22Rv1 (cell line): ENCODE results near the gene FAT1.

ENCODE experiments used
- H3K27ac ChIP-seq: fragments of 450-650 bp; 2 replicates; pipeline ENCODE4 v1.5.1; 2017
- CTCF ChIP-seq: fragments of 450-650 bp; IDR thresholded peaks from 2 replicates; pipeline ENCODE4 v1.5.1; 2017; ENCODE audit warnings: mild to moderate bottlenecking
- ZFX ChIP-seq: fragments of 450-650 bp; IDR thresholded peaks from 2 replicates; pipeline ENCODE4 v1.6.1; 2017; ENCODE audit warnings: antibody characterized with exemption, borderline replicate concordance

FAT1 gene

GRCh38 chr4:186607490-186607889 lies 116.2 kb downstream of the FAT1 start:
- H3K27ac ChIP-seq: no peak overlapping the region
- TF ChIP-seq ZFX (no peak), CTCF (no peak)

- TF ChIP-seq ZFX: no peak
- no peak for TF ChIP-seq CTCF
Measured at GRCh38 chr4:186606591-186606992, 117.1 kb downstream of the FAT1 start.

GRCh38 chr4:186605261-186605865 lies 118.3 kb downstream of the FAT1 start:
- TF ChIP-seq ZFX (no peak), CTCF (no peak)
- H3K27ac ChIP-seq: no peak overlapping the region

More at GRCh38 chr4:186606591-186606992, 117.1 kb downstream of the FAT1 start:
- no peak overlapping the region for H3K27ac ChIP-seq

- H3K27ac ChIP-seq: no peak overlapping the region
- TF ChIP-seq CTCF (no peak), ZFX (no peak)
Measured at GRCh38 chr4:186604124-186604807, 119.4 kb downstream of the FAT1 start.

GRCh38 chr4:186602978-186603377 lies 120.7 kb downstream of the FAT1 start:
- TF ChIP-seq ZFX (no peak), CTCF (no peak)
- H3K27ac ChIP-seq: no peak overlapping the region

DNA sequence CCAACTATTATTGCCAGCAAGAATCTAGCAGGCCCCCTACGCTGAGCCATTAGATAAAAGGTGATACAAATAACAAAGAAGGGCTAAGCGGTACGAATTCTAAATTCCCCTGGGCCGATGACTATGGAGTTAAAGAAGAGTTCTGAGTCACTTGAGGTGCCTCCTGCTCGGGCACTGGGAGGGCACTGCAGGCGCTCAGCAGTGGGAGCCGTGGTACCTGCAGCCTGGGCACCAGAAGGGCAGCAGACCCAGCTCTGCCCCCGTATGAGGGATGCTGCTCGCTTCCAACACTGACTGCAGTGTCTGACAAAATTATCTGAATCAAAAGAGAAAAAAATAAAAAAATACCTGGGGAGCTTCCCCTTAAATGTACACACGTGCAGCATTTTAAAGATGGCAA lies 124.2 kb downstream of the FAT1 start:
- no peak overlapping the region for H3K27ac ChIP-seq
- TF ChIP-seq CTCF (no peak), ZFX (no peak)

DNA sequence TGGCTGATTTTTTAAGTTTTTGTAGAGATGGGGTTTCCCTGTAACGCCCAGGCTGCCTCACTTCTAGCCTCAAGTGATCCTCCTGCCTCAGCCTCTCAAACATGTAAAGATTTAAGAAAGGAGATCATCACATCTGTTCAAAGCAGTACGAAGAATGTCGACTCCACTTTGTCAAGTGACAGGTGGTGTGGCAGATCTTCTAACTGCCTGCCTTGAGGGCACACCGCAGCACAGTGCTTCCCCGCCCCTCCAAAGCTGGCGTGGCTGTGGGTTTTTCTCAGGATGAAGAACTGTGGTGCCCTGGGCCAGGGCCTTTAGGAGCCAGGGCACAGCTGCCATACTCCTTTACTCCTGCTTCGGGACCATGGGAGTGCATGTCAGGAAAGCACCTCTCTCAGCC lies 125.0 kb downstream of the FAT1 start:
- no peak for TF ChIP-seq CTCF
- no peak for TF ChIP-seq ZFX
- H3K27ac ChIP-seq: no peak overlapping the region
